Trophoblast cell (in vitro differentiated cells and primary cell): Measurements from ENCODE around the gene MCTP2.
A peak's percentile ranks its signal among the peaks of the same experiment; 100 is the strongest.
"Not testable (repeated sequence)": the region's sequence is repeated elsewhere in the genome, so short reads cannot be mapped to it uniquely, and the experiment has no call there.

Source experiments
- DNase-seq, 2 donors: peaks; one replicate each; pipeline ENCODE4 v3.0.0-alpha.2; 2016
- H2AFZ ChIP-seq: 2 replicates; pipeline ENCODE4 v1.6.1; 2013; ENCODE audit warnings: low read length, moderate library complexity, mild to moderate bottlenecking; ENCODE audit not compliant: insufficient read depth, poor library complexity
- H2AK5ac ChIP-seq: 2 replicates; pipeline ENCODE4 v1.6.1; 2013; ENCODE audit warnings: mild to moderate bottlenecking, low read length
- H2BK120ac ChIP-seq: 2 replicates; pipeline ENCODE4 v1.6.1; 2013; ENCODE audit warnings: low read length, mild to moderate bottlenecking, moderate library complexity; ENCODE audit not compliant: insufficient read depth, poor library complexity
- H2BK12ac ChIP-seq: 2 replicates; pipeline ENCODE4 v1.6.1; 2013; ENCODE audit warnings: mild to moderate bottlenecking, low read length, moderate library complexity
- H2BK5ac ChIP-seq: 2 replicates; pipeline ENCODE4 v1.6.1; 2013; ENCODE audit warnings: low read length, low read depth, moderate library complexity, mild to moderate bottlenecking; ENCODE audit not compliant: poor library complexity
- H3K14ac ChIP-seq: 2 replicates; pipeline ENCODE4 v1.6.1; 2013; ENCODE audit warnings: mild to moderate bottlenecking, low read length
- H3K18ac ChIP-seq: 2 replicates; pipeline ENCODE4 v1.6.1; 2013; ENCODE audit warnings: mild to moderate bottlenecking, low read length
- H3K23ac ChIP-seq: 2 replicates; pipeline ENCODE4 v1.6.1; 2013; ENCODE audit warnings: low read length
- H3K27ac ChIP-seq: 2 replicates; pipeline ENCODE4 v1.5.1; 2013; ENCODE audit warnings: low read depth, mild to moderate bottlenecking, inconsistent platforms, low read length, moderate library complexity
- H3K27me3 ChIP-seq: 2 replicates; pipeline ENCODE4 v1.6.1; 2013; ENCODE audit warnings: inconsistent platforms, mild to moderate bottlenecking, low read length, moderate library complexity; ENCODE audit not compliant: insufficient read depth
- H3K36me3 ChIP-seq, 2 experiments: 1 replicate in 1 of 2; 2 replicates in 1 of 2; pipeline ENCODE4 v1.6.1; 2013; ENCODE audit warnings: low read length in 2 of 2, mild to moderate bottlenecking in 2 of 2, moderate library complexity in 1 of 2; ENCODE audit not compliant: insufficient read depth in 2 of 2, control insufficient read depth in 1 of 2
- H3K4ac ChIP-seq: 2 replicates; pipeline ENCODE4 v1.6.1; 2013; ENCODE audit warnings: low read depth, mild to moderate bottlenecking, low read length, moderate library complexity
- H3K4me1 ChIP-seq, 2 experiments: 1 replicate in 1 of 2; 2 replicates in 1 of 2; pipeline ENCODE4 v1.6.1; 2013; ENCODE audit warnings: low read length in 2 of 2, mild to moderate bottlenecking in 2 of 2, moderate library complexity in 1 of 2; ENCODE audit not compliant: insufficient read depth in 2 of 2, control insufficient read depth in 1 of 2
- H3K4me2 ChIP-seq: 2 replicates; pipeline ENCODE4 v1.6.1; 2013; ENCODE audit warnings: inconsistent platforms, mild to moderate bottlenecking, low read length, moderate library complexity
- H3K4me3 ChIP-seq: 2 replicates; pipeline ENCODE4 v1.5.1; 2013; ENCODE audit warnings: mild to moderate bottlenecking, low read depth, low read length, inconsistent platforms
- H3K79me1 ChIP-seq: one replicate; pipeline ENCODE4 v1.6.1; 2013; ENCODE audit warnings: low read length
- H3K79me2 ChIP-seq: 2 replicates; pipeline ENCODE4 v1.6.1; 2013; ENCODE audit warnings: low read length, mild to moderate bottlenecking; ENCODE audit not compliant: control insufficient read depth, insufficient read depth, poor library complexity
- H3K9ac ChIP-seq: 2 replicates; pipeline ENCODE4 v1.6.1; 2013; ENCODE audit warnings: mild to moderate bottlenecking, low read length
- H3K9me3 ChIP-seq: 2 replicates; pipeline ENCODE4 v1.6.1; 2013; ENCODE audit warnings: low read depth, mild to moderate bottlenecking, control low read depth, inconsistent platforms, low read length; ENCODE audit not compliant: insufficient read depth
- H4K12ac ChIP-seq: 2 replicates; pipeline ENCODE4 v1.6.1; 2013; ENCODE audit warnings: low read depth, mild to moderate bottlenecking, low read length, moderate library complexity
- H4K8ac ChIP-seq: 2 replicates; pipeline ENCODE4 v1.6.1; 2013; ENCODE audit warnings: low read depth, mild to moderate bottlenecking, low read length, moderate library complexity
- H4K91ac ChIP-seq: one replicate; pipeline ENCODE4 v1.6.1; 2013; ENCODE audit warnings: low read depth, mild to moderate bottlenecking, low read length, moderate library complexity
- WGBS: extraction: QIAGEN DNeasy Blood & Tissue Kit; methylation state at CpG from one replicate; pipeline ENCODE4 v1.1.7; 2013; ENCODE audit warnings: missing lambda C conversion rate; ENCODE audit not compliant: insufficient read length, insufficient coverage; ENCODE audit errors: extremely low coverage; 5-methylcytosine and 5-hydroxymethylcytosine counted together

MCTP2 gene

GRCh38 chr15:94243003-94243402 lies 11.6 kb downstream of the MCTP2 start:
- H4K12ac ChIP-seq, H2BK5ac ChIP-seq, H2AK5ac ChIP-seq, H3K14ac ChIP-seq, H3K9ac ChIP-seq, H3K27me3 ChIP-seq, H3K79me2 ChIP-seq, H3K27ac ChIP-seq, H3K4me3 ChIP-seq, H2BK120ac ChIP-seq, H3K18ac ChIP-seq, DNase-seq, H4K91ac ChIP-seq, H3K4me2 ChIP-seq, H4K8ac ChIP-seq, H3K36me3 ChIP-seq, H3K23ac ChIP-seq, H3K9me3 ChIP-seq, H2AFZ ChIP-seq, H2BK12ac ChIP-seq, H3K79me1 ChIP-seq, H3K4me1 ChIP-seq, H3K4ac ChIP-seq: not testable (repeated sequence)
- no CpG with 5 or more reads among the region's 33 CpGs for WGBS

DNA sequence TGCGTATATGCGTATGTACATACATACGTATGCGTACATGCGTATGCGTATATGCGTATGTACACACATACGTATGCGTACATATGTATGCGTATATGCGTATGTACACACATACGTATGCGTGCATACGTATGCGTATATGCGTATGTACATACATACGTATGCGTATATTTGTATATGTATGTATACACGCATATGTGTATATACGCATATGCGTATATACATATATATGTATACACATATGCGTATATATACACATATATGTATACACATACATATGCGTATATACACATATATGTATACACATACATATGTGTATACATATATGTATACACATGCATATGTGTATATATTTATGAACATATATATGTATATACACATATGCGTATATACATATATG lies 12.1 kb downstream of the MCTP2 start:
- H3K4ac ChIP-seq, result no peak overlapping the region
- H3K4me2 ChIP-seq, result no peak overlapping the region
- no peak overlapping the region for H4K91ac ChIP-seq
- no peak overlapping the region for H2AK5ac ChIP-seq
- H3K4me1 ChIP-seq, result peaks cover 0 to 2% of the 10 kb centered on the region in 2 experiments
- no peaks in the 10 kb centered on the region for H3K79me2 ChIP-seq
- no peak overlapping the region for H2BK120ac ChIP-seq
- no peaks in the 10 kb centered on the region for H3K9me3 ChIP-seq
- H4K8ac ChIP-seq, result no peak overlapping the region
- no peaks in the 10 kb centered on the region for H3K27me3 ChIP-seq
- H2AFZ ChIP-seq, result no peak overlapping the region
- DNase-seq, result no peak
- H4K12ac ChIP-seq, result no peak overlapping the region
- peak overlapping the region; percentile 80 for H3K23ac ChIP-seq
- H3K18ac ChIP-seq, result no peak overlapping the region
- no peak overlapping the region for H2BK12ac ChIP-seq
- H3K14ac ChIP-seq, result no peak overlapping the region
- no peak overlapping the region for H3K4me3 ChIP-seq
- no peaks in the 10 kb centered on the region for H3K79me1 ChIP-seq
- WGBS, result no CpG with 5 or more reads among the region's 24 CpGs
- no peaks in the 10 kb centered on the region for H3K36me3 ChIP-seq
- no peak overlapping the region for H3K9ac ChIP-seq
- H3K27ac ChIP-seq, result no peak overlapping the region
- H2BK5ac ChIP-seq, result no peak overlapping the region

DNA sequence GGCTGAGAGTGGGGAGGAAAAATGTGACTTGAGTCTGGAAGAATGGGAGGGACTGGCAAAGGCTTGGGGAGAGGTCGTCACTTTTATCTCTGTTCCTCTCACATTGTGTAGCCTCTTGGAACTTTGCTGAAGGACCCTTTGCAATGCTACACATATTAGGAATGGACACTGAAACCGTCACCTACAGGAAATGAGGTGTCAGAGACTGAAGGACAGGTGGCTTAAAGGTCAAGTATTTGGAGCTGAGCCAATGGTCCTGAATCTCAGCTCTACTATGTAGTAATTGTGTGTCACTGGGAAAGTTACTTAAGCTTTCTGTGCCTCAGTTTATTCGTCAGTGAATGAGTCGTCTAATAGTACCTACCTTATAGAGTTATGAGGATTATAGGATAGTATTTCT lies 14.7 kb downstream of the MCTP2 start:
- H3K23ac ChIP-seq, result no peak overlapping the region
- no peak overlapping the region for H4K12ac ChIP-seq
- no peaks in the 10 kb centered on the region for H3K79me2 ChIP-seq
- no peaks in the 10 kb centered on the region for H3K27me3 ChIP-seq
- no peak overlapping the region for H3K27ac ChIP-seq
- H4K91ac ChIP-seq, result no peak overlapping the region
- no peak overlapping the region for H3K4me3 ChIP-seq
- WGBS, result no CpG with 5 or more reads among the region's 4 CpGs
- no peaks in the 10 kb centered on the region for H3K79me1 ChIP-seq
- no peak overlapping the region for H3K9ac ChIP-seq
- no peak overlapping the region for H3K18ac ChIP-seq
- no peak overlapping the region for H2BK12ac ChIP-seq
- H2AFZ ChIP-seq, result no peak overlapping the region
- no peaks in the 10 kb centered on the region for H3K9me3 ChIP-seq
- H3K14ac ChIP-seq, result no peak overlapping the region
- H4K8ac ChIP-seq, result no peak overlapping the region
- no peaks in the 10 kb centered on the region for H3K4me1 ChIP-seq
- H2BK5ac ChIP-seq, result no peak overlapping the region
- no peak overlapping the region for H3K4me2 ChIP-seq
- H2BK120ac ChIP-seq, result no peak overlapping the region
- DNase-seq, result no peak
- H3K4ac ChIP-seq, result no peak overlapping the region
- no peaks in the 10 kb centered on the region for H3K36me3 ChIP-seq
- H2AK5ac ChIP-seq, result no peak overlapping the region

GRCh38 chr15:94247789-94248638 lies 16.7 kb downstream of the MCTP2 start:
- Histone ChIP-seq H3K9me3 (no peaks in the 10 kb centered on the region), H3K4me3 (no peak overlapping the region), H4K8ac (no peak overlapping the region), H2BK5ac (no peak overlapping the region), H3K36me3 (no peaks in the 10 kb centered on the region), H4K12ac (no peak overlapping the region), H3K4me1 (no peaks in the 10 kb centered on the region), H4K91ac (no peak overlapping the region), H3K18ac (no peak overlapping the region), H3K4ac (no peak overlapping the region), H3K79me1 (no peaks in the 10 kb centered on the region), H2AFZ (no peak overlapping the region), H2BK12ac (no peak overlapping the region), H3K14ac (no peak overlapping the region), H3K79me2 (no peaks in the 10 kb centered on the region), H3K4me2 (no peak overlapping the region), H2BK120ac (no peak overlapping the region), H3K9ac (no peak overlapping the region), H3K27me3 (no peaks in the 10 kb centered on the region), H2AK5ac (no peak overlapping the region), H3K23ac (peak overlapping the region; percentile 53), H3K27ac (no peak overlapping the region)
- WGBS, result no CpG with 5 or more reads among the region's 7 CpGs
- DNase-seq, result no peak
